Effector CD4-positive, alpha-beta T cell (primary cell): ENCODE results near the gene DUS3L.
"Not testable (repeated sequence)": the region's sequence is repeated elsewhere in the genome, so short reads cannot be mapped to it uniquely, and the experiment has no call there.

Experiments
- DNase-seq: peaks from one replicate; pipeline ENCODE4 v3.0.0-alpha.2; 2020

DUS3L gene

DNA sequence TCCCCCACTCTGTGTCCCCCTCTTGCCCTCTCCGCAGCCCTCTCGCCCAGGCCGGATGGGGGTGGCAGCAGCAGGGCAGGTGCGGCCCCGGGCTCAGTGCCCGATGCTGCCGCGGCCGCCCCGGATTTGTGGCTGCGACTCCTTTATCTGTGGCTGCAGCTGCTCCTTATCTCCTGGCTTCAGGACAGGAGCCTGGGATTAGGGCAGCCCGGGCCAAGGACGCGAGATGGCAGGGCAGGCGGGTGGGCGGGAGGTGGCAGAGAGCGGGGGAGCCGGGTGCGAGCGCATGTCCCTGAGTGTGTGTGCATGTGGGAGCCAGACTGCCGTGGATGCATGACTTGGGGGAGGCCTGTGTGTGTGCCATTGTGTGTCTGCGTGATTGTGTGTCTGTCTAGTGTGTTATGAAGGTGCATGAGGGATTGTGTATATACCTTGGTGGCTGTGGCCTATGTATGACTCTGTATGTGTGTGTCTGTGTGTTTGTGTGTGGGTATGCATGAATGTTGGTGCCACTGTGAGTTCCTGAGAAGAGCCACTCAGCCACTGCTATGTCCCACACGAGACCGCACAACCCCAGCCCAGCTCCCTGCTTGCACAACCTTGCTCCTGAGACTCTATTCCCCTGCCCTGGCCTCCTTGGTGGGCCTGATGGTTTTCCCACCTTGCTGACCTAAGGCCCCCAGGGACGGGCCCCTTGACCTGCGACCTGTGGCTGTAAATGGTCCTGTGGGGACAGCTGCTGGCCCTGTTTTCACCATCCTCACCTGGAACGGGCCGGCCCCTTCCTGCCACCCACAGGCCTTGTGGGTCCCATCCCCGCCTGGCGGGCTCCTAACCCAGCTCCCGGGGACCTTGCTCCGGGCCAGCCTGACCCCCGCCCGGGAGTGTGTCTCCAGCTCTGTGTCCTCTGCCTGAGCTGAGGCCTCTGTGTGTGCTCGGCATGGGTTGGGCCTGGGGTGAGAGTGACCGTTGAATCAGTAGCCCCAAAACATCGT, 8.6 kb upstream of the DUS3L start:
- DNase-seq = no peak

- no peak for DNase-seq
These were observed 7.3 kb upstream of the DUS3L start for GRCh38 chr19:5798244-5798643.

DNA sequence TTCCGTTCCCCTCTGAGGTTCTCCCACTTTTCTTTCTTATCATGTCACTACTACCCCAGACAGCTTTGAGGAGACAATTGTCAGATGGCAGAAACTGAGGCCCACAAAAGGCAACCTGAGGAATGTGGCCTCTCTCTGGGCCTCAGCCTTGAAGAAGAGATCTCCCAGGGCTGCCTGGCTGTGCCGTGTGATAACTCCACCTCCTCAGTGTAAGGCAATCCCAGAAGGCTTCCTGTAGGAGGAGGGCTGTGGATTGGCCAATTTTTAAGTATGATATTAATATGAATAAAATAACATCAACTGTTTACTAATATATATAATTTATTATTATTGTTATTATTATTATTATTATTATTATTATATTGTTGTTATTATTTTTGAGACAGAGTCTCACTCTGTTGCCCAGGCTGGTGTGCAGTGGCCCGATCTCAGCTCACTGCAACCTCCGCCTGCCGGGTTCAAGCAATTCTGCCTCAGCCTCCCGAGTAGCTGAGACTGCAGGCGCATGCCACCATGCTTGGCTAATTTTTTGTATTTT, 4.5 kb upstream of the DUS3L start:
- DNase-seq = no peak

GRCh38 chr19:5793188-5793587, 2.2 kb upstream of the DUS3L start:
- no peak for DNase-seq

- no peak for DNase-seq
These were observed 1.3 kb upstream of the DUS3L start for GRCh38 chr19:5792224-5792623.

DNA sequence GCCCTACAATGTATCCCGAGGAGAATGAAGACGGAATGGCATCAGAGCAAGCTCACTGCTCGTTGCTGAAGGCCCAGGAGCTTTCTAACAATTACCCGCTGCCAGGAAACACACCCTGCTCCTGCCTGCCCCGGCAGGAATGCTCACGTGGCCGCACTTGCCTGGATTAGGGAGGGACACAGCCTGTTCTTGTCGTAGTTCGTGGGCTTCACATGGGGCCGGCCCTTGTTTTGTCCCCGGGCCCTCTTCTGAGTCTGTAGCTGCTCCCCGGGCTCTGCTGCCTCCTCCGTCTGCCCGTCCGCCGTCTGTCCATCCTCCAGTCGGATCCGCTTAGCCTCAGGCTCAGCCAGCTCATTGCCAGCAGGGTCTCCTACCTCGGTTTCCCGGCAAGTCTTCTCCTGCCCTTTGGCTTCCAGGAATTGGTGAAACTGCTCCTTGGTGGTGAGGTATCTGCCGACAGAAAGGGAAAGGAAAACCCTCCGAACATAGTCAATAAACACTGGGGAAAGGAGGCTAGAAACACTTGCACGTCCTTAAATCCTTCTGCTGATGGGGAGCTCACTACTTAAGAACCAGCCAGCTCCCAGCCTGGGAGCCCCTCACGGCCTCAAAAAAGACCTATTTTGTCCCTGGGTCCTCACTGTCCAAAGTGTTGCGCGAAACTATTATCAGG, 941 bp downstream of the DUS3L start:
- no peak for DNase-seq

DNA sequence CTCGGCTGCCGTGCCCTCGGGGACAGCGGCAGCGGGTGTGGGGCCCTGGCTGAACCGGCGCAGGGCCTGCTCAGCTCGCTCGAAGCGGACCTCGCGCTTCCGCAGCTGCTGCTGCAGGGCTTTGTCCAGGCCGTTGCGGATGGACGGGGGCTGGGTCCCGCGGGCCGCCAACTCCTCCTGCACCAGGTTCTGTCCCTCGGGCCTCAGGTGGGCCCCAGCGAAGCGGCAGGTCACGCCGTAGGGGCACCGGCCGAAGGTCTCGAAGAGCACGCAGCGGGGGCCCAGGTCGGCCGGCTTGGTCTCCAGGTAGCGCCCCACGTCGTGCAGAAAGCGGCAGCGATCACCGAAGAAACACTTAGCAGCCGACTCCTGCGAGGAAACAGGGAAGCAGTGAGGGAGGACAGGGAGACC, 1.6 kb downstream of the DUS3L start:
- no peak for DNase-seq

DNA sequence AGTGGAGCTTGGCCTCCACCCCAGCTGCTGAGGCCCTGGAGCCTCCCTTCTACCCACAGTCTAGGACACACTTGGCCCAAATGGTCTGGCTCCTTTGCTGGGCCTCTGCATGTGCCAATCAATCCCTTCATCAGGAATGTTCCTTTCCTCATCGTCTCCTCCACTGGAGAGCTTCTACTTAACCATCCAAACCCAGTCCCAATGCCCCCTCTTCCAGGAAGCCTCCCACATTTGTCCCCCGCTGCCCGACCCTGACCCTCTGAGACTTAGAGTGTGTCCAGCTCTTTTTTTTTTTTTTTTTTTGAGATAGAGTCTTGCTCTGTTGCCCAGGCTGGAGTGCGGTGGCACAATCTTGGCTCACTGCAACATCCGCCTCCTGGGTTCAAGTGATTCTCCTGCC, 2.5 kb downstream of the DUS3L start:
- no peak for DNase-seq

DNA sequence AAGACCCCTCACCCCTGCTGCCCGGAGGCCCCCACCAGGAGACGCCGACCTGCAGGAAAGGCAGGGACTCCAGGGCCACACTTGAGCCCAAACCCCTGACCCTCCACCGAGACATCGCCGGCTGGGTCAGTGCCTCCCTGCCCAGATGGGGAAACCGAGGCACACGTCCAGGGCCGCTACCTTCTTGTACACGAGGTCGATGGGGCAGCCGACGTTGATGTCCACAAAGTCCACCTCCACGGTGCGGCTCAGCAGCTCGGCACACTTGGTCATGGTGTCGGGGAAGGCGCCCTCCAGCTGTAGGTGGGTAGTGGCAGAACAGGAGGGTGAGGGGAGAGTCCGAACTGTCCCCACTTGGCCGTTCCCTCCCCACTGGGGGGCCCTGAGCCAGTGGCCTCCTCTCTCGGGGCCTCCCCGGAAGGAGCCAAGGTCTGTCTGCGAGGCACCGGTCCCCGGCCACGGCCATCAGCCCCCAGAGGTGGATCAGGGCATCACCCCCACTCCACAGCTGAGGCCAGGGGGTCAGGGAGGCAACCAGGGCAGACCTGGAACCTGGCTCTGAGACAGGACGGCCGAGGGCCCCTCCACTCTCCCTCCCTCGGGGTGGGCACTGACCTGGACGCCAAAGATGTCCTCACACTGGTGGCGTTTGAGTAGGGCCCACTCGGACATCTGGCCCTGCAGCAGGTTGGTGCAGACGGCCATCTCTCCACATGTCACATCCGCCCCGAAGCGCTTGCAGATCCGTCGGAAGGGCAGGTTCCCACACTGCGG, 3.4 kb downstream of the DUS3L start:
- DNase-seq = no peak

DNA sequence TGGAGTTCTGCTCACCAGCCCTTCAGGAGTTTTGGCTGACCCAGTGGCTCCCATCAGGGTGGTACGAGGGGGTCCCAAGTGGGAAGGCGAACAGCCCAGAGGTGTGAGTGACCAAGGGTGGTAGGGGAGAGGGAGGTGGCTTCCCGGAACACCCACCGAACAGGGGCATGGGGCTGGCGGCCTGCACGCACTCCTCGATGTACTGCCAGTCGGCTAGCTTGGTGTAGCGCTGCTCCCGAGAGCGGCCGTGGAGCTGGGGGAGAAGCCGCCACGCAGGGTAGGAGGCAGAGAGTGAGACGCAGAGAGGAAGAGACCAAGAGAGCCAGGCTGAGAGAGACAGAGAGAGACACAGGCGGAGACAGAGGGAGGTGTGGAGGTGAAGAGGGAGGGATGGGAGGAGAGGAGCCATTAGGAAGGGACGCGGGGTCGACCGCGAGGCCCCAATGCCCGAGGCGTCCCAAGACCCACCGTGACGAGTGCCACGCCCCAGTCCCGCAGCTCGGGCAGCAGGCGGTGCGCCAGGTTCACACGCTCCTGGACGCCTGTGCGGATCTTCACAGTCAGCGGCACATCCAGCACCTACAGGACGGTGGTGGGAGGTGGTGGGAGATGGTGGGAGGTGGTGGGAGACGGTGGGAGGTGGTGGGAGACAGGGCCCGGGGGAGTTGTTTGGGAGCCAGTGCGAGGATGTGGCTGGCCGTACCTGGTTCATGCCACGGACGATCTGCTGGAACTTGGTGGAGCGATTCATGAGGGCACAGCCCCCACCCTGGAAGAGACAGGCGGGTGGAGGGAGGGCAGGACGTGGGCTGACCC, 4.2 kb downstream of the DUS3L start:
- DNase-seq = no peak

- DNase-seq = no peak
These were observed 5.5 kb downstream of the DUS3L start for GRCh38 chr19:5785423-5785822.

- DNase-seq = no peak
These were observed 6.3 kb downstream of the DUS3L start, which contains the start of gene PRR22 for GRCh38 chr19:5784581-5785147. Gene PRR22 (minus strand): TSS chr19:5784746. CDS start chr19:5784660, 86 bp downstream.

DNA sequence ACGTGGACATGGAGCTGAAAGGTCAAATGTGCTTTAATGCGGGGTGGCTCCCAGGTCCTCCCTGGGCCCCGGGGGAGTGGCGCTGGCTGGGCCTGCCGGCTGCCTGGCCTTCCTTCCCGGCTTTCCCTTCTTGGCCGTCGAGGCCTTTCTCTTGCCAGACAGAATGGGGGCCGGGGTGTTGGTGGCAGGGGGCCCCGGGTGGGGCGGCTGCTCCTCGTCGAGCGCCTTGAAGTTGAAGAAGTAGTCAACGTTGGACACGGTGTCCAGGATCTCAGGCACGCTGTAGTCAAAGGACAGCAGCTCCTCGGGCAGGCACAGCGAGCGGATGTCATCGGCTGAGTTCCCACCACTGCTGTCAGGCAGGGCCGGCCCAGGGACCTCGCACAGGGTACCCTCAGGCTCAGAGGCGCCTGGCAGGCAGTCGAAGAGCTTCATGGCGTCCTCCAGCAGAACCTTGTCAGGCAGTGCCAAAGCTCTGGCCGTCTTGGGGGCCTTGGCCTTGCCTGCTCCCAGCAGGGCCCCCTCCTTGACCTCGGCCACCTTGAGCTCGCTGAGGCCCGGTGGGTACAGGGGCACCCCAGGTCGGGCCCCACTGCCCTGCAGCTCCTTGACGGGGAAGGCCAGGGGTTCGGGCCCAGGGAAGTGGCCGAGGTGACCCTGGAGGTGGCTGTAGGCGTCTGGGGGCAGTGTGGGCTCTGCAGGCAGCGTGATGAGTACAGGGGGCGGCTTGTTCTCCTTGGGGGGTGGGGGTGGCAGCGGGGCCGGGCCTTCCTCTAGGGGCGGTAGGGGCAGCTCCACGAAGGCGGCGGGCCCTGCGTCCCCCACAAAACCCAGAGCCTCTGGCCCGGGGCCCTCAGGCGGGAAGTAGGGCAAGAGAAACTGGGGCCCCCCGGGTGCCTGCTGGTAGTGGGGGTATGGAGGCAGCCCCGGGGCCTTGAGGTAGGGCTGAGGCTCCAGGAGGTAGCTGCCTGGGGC, 7.7 kb downstream of the DUS3L start:
- DNase-seq = no peak

GRCh38 chr19:5782322-5782721, 8.6 kb downstream of the DUS3L start:
- no peak for DNase-seq

GRCh38 chr19:5780916-5781315, 10.0 kb downstream of the DUS3L start:
- not testable (repeated sequence) for DNase-seq

- no peak for DNase-seq
These were observed 12.6 kb downstream of the DUS3L start for GRCh38 chr19:5778402-5778801.

GRCh38 chr19:5775668-5776309, 15.2 kb downstream of the DUS3L start:
- no peak for DNase-seq

DNA sequence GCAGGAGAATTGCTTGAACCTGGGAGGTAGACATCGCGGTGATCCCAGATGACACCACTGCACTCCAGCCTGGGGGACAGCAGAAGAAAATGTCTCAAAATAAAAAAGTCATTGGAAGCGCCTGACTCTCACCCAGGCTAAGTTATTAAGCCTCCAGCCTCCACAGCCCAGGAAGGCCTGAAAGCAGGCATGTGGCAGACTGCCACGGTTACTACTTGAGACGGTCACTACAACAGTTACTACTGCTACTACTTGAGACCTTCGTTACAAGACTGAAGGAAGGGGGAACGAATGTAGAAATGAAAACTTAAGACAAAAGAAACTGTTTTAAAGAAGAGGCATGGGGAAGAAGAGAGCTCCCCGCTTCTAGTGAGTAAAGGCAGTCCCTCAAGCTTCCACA, 16.0 kb downstream of the DUS3L start:
- no peak for DNase-seq

DNA sequence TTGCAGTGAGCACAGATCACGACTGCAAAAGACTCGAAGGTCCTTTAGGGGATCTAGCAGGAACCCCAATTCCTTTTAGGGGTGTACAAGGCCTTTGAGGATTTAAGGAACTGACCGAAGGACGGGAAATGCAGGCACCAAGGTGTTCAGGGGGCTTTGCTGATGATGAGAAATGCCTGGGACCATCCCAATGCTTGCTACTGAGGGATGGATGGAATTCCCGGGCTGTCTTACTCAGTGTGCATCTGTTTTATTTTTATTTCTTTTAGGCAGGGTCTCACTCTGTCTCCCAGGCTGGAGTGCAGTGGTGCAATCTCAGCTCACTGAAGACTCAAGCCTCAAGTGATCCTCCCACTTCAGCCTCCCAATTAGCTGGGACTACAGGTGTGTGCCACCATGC, 17.7 kb downstream of the DUS3L start:
- DNase-seq = no peak

- DNase-seq = no peak
These were observed 18.5 kb downstream of the DUS3L start for GRCh38 chr19:5772416-5772815.
